Upper lobe of left lung (tissue), 4 donors: ENCODE data around the gene UVSSA.

ENCODE experiments used
- EP300 ChIP-seq, 4 donors: sonication (generic); formaldehyde crosslinking; IDR thresholded peaks; one replicate each; pipeline ENCODE4 v1.5.1; 2017; ENCODE audit warnings: antibody characterized with exemption in 4 of 4, control low read depth in 2 of 4
- POLR2A ChIP-seq, 4 donors: fragments of 450-650 bp; IDR thresholded peaks; one replicate each; pipeline ENCODE4 v1.5.1; 2016 to 2017; ENCODE audit warnings: antibody characterized with exemption in 4 of 4, mild to moderate bottlenecking in 2 of 4

DNA sequence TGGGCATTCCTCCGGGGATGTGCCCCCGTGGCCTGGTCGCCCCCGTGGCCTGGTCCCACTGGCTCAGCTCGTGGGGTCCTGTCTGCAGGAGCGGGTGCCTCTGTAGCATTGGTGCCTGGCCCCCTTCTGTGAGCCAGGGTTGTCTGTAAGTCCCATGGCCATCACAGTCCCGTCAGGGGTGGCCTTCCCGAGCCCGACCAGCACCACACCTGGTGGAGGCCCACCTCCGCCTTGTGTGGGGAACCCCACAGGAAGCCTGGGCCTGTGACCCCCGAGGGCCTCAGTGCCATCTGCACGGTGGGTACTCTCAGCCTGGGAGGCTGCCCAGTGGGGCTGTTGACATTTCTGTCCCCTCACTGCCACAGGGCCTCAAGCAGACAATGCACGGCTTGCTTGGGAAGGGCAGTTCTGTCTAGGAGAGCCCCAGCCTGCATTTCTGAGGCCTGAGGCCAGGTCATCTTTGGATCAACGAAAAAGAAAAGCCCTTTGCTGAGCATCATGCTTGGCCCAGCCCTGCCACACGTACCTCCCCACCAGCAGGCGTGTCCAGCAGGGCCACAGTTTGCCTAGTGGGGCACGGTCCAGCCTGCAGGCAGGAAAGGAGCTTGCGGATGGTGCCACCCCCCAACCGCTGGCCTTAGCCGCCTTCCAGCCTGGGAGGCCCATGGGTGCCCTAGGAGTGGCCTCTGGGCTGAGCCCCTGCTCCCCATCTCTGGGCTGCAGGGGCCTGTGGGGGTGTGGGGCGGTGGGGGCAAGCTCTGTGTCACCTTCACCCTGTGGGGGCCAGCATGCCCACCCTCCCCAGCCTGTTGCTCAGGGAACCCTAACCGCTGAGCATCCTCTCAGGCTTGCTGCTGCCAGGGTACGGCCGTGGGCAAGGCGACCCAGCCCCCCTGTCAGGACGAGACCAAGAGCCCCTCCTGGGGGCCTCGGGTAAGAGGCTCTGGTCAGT lies 36.0 kb downstream of the UVSSA start:
- no peak for TF ChIP-seq POLR2A (IDR thresholded peaks at IDR 0.05)
- no peak for TF ChIP-seq EP300 (IDR thresholded peaks at IDR 0.05)
